Uterus (tissue), 4 donors: ENCODE measurements around the gene PTEN. TPM values are rescaled to one million over a fixed set of nuclear protein-coding genes. Genes with fewer than 3 reads are reported as not detected.

Experiments
- DNase-seq, 2 donors: peaks; one replicate each; pipeline ENCODE4 v3.0.0-alpha.2; 2019 to 2020
- H3K27ac ChIP-seq, 2 donors: fragments of 200-600 bp; sonication (generic); 1 replicate in 1 of 2; 2 replicates in 1 of 2; pipeline ENCODE4 v1.5.1; 2016 to 2018
- H3K27me3 ChIP-seq, 2 donors: fragments of 200-600 bp; sonication (generic); one replicate each; pipeline ENCODE4 v1.5.1; 2018 to 2019; ENCODE audit warnings: control low read depth in 1 of 2
- H3K36me3 ChIP-seq, 2 donors: fragments of 200-600 bp; sonication (generic); one replicate each; pipeline ENCODE4 v1.5.1; 2019; ENCODE audit warnings: control low read depth in 1 of 2
- H3K4me1 ChIP-seq, 2 donors: fragments of 200-600 bp; sonication (generic); one replicate each; pipeline ENCODE4 v1.5.1; 2018 to 2019; ENCODE audit warnings: control low read depth in 1 of 2
- H3K4me3 ChIP-seq, 2 donors: fragments of 200-600 bp; sonication (generic); 1 replicate in 1 of 2; 2 replicates in 1 of 2; pipeline ENCODE4 v1.5.1; 2018 to 2019; ENCODE audit warnings: mild to moderate bottlenecking in 1 of 2
- H3K9me3 ChIP-seq, 2 donors: fragments of 200-600 bp; sonication (generic); one replicate each; pipeline ENCODE4 v1.5.1; 2019; ENCODE audit warnings: control low read depth in 1 of 2
- POLR2A ChIP-seq, 2 donors: fragments of 450-650 bp; IDR thresholded peaks; one replicate each; pipeline ENCODE4 v1.6.1; 2016; ENCODE audit warnings: antibody characterized with exemption in 2 of 2, mild to moderate bottlenecking in 1 of 2, moderate library complexity in 1 of 2
- intact Hi-C: fragments of 100-400 bp; cut with DNase I; formaldehyde crosslinking; loops from one replicate; pipeline ENCODE4 v1.15.1; 2023; ENCODE audit warnings: low total_unique reads
- total RNA-seq, 4 donors: library from RNA; depleted of rRNA in 3 of 4; stranded (reverse); fragments of >200 nt in 3 of 4; gene quantifications; one replicate each; pipeline versions ENCODE4 v1.1.0 to v1.2.4, GENCODE V29; 2014 to 2023
- TF ChIP-seq, protein P1 (sequence below), 4 experiments: fragments of 200-600 bp in 2 of 4; fragments of 450-650 bp in 2 of 4; sonication (generic) in 2 of 4; IDR thresholded peaks; one replicate each; pipeline ENCODE4 v1.5.1; 2016 to 2019; ENCODE audit warnings: antibody characterized with exemption in 4 of 4, mild to moderate bottlenecking in 2 of 4, moderate library complexity in 1 of 4
- donor health status: DM: yes; HTN: yes; CAD: no.

Gene PTEN
- total RNA-seq, 4 donors from 2014 or later: 40.0 to 317 (median 189) TPM

DNA sequence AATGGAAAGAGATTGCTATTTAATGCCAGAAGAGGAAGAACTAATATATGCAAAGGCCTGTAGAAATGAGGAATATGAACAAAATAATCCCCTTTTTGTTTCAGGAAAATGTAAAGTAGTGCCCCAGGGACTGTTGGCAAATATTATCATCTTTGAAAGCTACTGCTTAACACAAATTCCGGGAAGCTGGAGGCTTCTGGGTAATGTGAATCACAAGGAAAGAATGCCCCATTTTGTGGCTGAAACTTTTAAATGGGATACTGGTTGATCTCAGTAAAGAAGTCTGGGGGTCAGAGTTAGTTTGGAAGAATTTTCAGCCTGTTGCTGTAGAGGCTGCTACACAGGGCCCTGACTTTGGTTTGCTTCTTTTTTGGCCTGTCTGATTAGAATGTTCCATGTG lies 141.0 kb downstream of the PTEN start:
- H3K9me3 ChIP-seq: no peaks in the 10 kb centered on the region
- H3K36me3 ChIP-seq: no peaks in the 10 kb centered on the region
- H3K27ac ChIP-seq: no peak overlapping the region
- DNase-seq: no peak
- no peaks in the 10 kb centered on the region for H3K4me1 ChIP-seq
- no peaks in the 10 kb centered on the region for H3K27me3 ChIP-seq
- H3K4me3 ChIP-seq: no peak overlapping the region
- intact Hi-C loops: no loop called here
- TF ChIP-seq, protein P1, sequence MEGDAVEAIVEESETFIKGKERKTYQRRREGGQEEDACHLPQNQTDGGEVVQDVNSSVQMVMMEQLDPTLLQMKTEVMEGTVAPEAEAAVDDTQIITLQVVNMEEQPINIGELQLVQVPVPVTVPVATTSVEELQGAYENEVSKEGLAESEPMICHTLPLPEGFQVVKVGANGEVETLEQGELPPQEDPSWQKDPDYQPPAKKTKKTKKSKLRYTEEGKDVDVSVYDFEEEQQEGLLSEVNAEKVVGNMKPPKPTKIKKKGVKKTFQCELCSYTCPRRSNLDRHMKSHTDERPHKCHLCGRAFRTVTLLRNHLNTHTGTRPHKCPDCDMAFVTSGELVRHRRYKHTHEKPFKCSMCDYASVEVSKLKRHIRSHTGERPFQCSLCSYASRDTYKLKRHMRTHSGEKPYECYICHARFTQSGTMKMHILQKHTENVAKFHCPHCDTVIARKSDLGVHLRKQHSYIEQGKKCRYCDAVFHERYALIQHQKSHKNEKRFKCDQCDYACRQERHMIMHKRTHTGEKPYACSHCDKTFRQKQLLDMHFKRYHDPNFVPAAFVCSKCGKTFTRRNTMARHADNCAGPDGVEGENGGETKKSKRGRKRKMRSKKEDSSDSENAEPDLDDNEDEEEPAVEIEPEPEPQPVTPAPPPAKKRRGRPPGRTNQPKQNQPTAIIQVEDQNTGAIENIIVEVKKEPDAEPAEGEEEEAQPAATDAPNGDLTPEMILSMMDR (IDR thresholded peaks at IDR 0.05): no peak
- no peak for TF ChIP-seq POLR2A (IDR thresholded peaks at IDR 0.05)

DNA sequence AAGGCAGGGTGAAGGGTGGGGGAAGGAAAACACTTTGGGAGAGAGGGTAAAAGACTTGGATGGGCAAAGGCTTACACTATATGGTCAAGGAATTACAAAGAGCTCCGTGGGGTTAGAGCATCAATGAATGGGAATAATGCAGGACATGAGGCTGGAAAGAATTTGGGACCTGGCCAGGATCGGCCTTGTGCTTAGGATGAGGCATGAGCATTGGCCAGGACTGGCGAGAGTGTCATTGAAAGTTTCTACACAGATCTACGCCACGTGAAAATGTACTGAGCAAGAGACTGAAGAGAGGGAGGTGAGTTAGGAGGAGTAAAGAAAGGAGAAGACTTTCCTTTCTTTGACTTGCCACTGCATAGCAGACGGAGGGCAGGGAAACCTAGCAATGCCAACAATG lies 142.8 kb downstream of the PTEN start:
- no peak overlapping the region for H3K4me3 ChIP-seq
- no peak overlapping the region for H3K27ac ChIP-seq
- intact Hi-C loops: no loop called here
- TF ChIP-seq, protein P1 (IDR thresholded peaks at IDR 0.05): no peak
- TF ChIP-seq POLR2A (IDR thresholded peaks at IDR 0.05): no peak
- H3K9me3 ChIP-seq: no peaks in the 10 kb centered on the region
- DNase-seq: no peak
- H3K4me1 ChIP-seq: no peaks in the 10 kb centered on the region
- H3K36me3 ChIP-seq: no peaks in the 10 kb centered on the region
- no peaks in the 10 kb centered on the region for H3K27me3 ChIP-seq

DNA sequence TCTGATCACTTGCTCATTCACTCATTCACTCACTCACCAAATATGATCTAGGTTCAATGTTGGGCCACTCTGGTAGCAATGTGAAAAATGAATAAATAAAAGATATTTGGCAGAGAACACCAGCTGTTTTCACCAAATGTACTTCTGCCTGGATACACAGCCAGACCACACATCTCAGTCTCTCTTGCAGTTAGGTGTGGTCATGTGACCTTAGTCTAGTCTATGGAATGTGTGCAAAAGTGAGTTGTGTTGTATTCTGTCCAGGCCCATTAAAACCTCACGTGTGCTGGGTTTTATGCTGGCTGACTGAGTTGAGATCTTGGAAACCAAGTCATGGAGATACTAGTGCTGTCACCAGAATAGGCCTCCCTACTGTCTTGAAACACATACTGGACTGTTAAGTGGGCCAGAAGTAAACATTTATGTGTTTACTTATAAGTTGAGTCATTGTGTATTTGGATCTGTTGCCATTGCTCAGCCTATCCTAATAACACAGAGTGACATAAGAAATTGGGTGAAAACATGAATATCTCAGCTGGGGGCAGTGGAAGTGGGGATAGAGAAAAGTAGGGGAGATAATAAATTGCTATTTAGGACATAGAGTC lies 145.5 kb downstream of the PTEN start:
- no peak overlapping the region for H3K27ac ChIP-seq
- H3K4me1 ChIP-seq: no peaks in the 10 kb centered on the region
- intact Hi-C loops: no loop called here
- no peaks in the 10 kb centered on the region for H3K9me3 ChIP-seq
- no peak for DNase-seq
- H3K4me3 ChIP-seq: no peak overlapping the region
- TF ChIP-seq, protein P1 (IDR thresholded peaks at IDR 0.05): no peak
- TF ChIP-seq POLR2A (IDR thresholded peaks at IDR 0.05): no peak
- H3K36me3 ChIP-seq: no peaks in the 10 kb centered on the region
- H3K27me3 ChIP-seq: no peaks in the 10 kb centered on the region

DNA sequence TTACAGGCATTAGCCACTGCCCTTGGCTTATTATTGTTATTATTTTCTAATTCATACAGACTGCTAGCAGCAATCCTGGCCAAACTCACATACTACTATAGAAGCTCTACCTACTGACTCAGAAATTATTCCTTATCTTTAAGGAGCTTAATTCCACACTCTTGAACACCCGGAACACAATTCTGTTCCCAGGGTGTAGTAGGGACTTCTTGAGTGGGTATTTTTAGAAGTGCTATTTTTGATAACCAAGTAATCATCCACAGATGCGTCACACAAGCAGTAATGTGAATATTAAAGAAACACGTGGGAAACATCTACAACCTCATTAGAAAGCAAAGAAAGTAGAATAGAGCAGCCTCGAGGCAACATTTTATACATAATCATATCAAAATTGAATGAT lies 149.2 kb downstream of the PTEN start:
- Histone ChIP-seq H3K4me1 (no peaks in the 10 kb centered on the region), H3K4me3 (no peak overlapping the region), H3K36me3 (no peaks in the 10 kb centered on the region), H3K9me3 (no peaks in the 10 kb centered on the region), H3K27ac (no peak overlapping the region), H3K27me3 (no peaks in the 10 kb centered on the region)
- TF ChIP-seq, protein P1 (IDR thresholded peaks at IDR 0.05): no peak
- TF ChIP-seq POLR2A (IDR thresholded peaks at IDR 0.05): no peak
- DNase-seq: no peak
- intact Hi-C loops: no loop called here

DNA sequence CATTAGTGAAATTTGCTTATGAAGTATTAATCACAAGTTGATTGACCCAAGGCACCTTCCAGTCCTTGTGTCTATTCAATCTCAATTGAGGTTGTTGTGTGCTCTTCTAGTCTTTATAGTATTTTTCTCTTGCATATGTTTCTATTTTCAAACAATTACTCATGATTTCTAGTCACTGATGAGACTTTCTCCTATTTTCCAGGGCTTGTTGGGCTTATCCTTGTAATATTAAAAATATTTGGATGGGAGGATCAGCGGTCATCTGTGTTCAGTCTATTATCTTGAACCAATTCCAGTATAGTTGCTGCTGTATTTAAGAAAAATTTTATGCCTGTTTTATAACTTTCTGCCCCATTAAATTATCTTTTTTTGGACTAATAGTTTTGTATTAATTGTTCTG lies 154.4 kb downstream of the PTEN start:
- Histone ChIP-seq H3K27me3 (no peaks in the 10 kb centered on the region), H3K4me3 (no peak overlapping the region), H3K36me3 (no peaks in the 10 kb centered on the region), H3K4me1 (no peaks in the 10 kb centered on the region), H3K27ac (no peak overlapping the region), H3K9me3 (no peaks in the 10 kb centered on the region)
- TF ChIP-seq, protein P1 (IDR thresholded peaks at IDR 0.05): no peak
- TF ChIP-seq POLR2A (IDR thresholded peaks at IDR 0.05): no peak
- intact Hi-C loops: no loop called here
- no peak for DNase-seq
